Esophagus muscularis mucosa (tissue), 4 donors: ENCODE results near the gene CLEC14A. TPM values are rescaled to one million over a fixed set of nuclear protein-coding genes. Genes with fewer than 3 reads are reported as not detected.

Source experiments
- DNase-seq: peaks from one replicate; pipeline ENCODE4 v3.0.0-alpha.2; 2017; ENCODE audit errors: extremely low spot score
- H3K27ac ChIP-seq, 4 donors: fragments of 200-600 bp; sonication (generic); replicated peaks in 1 of 4; 1 replicate in 3 of 4; 2 replicates in 1 of 4; pipeline ENCODE4 v1.5.1; 2016 to 2019; ENCODE audit warnings: mild to moderate bottlenecking in 1 of 4
- H3K27me3 ChIP-seq, 4 donors: fragments of 200-600 bp; sonication (generic); one replicate each; pipeline versions ENCODE4 v1.5.1 to v1.6.0; 2016 to 2019
- H3K36me3 ChIP-seq, 4 donors: fragments of 200-600 bp; sonication (generic); one replicate each; pipeline ENCODE4 v1.5.1; 2016 to 2019
- H3K4me1 ChIP-seq, 4 donors: fragments of 200-600 bp; sonication (generic); one replicate each; pipeline ENCODE4 v1.5.1; 2016 to 2019
- H3K4me3 ChIP-seq, 4 donors: fragments of 200-600 bp; sonication (generic); 1 replicate in 2 of 4; 2 replicates in 2 of 4; pipeline ENCODE4 v1.5.1; 2016 to 2019; ENCODE audit warnings: mild to moderate bottlenecking in 4 of 4, moderate library complexity in 1 of 4
- H3K9me3 ChIP-seq, 4 donors: fragments of 200-600 bp; sonication (generic); 1 replicate in 3 of 4; 2 replicates in 1 of 4; pipeline ENCODE4 v1.5.1; 2016 to 2019
- CTCF ChIP-seq, 3 experiments: fragments of 200-600 bp in 2 of 3; fragments of 450-650 bp in 1 of 3; sonication (generic) in 2 of 3; IDR thresholded peaks; one replicate each; pipeline ENCODE4 v1.5.1; 2017 to 2019; ENCODE audit warnings: antibody characterized with exemption in 3 of 3, mild to moderate bottlenecking in 2 of 3, moderate library complexity in 1 of 3
- EP300 ChIP-seq: sonication (generic); formaldehyde crosslinking; IDR thresholded peaks from one replicate; pipeline ENCODE4 v1.6.1; 2017; ENCODE audit warnings: antibody characterized with exemption
- POLR2A ChIP-seq: fragments of 450-650 bp; IDR thresholded peaks from one replicate; pipeline ENCODE4 v1.6.1; 2017; ENCODE audit warnings: antibody characterized with exemption, moderate library complexity, mild to moderate bottlenecking, low read depth
- POLR2AphosphoS5 ChIP-seq, 2 donors: sonication (generic); formaldehyde crosslinking; IDR thresholded peaks; one replicate each; pipeline ENCODE4 v1.6.1; 2017; ENCODE audit warnings: antibody characterized with exemption in 2 of 2
- WGBS: methylation state at CpG from one replicate; pipeline ENCODE4 v1.1.5; 2018; 5-methylcytosine and 5-hydroxymethylcytosine counted together
- intact Hi-C: fragments of 100-400 bp; cut with DNase I; formaldehyde crosslinking; loops from one replicate; pipeline ENCODE4 v1.15.1; 2023
- total RNA-seq, 4 donors: library from RNA; depleted of rRNA; stranded (reverse); fragments of >200 nt; gene quantifications; one replicate each; pipeline versions ENCODE4 v1.1.0 to v1.2.1, GENCODE V29; 2016

CLEC14A gene
- total RNA-seq, 4 donors from 2014 or later: 23.7 to 50.2 (median 38.0) TPM

- no peaks in the 10 kb centered on the region for H3K9me3 ChIP-seq
- TF ChIP-seq POLR2AphosphoS5 (IDR thresholded peaks at IDR 0.05): no peak
- no peak for TF ChIP-seq POLR2A
- no peak for TF ChIP-seq EP300
- no peak for TF ChIP-seq CTCF (IDR thresholded peaks at IDR 0.05)
- no peak for DNase-seq
- H3K27me3 ChIP-seq: no peaks in the 10 kb centered on the region
- H3K36me3 ChIP-seq: no peaks in the 10 kb centered on the region
- peaks cover 0 to 3% (median 0%) of the 10 kb centered on the region in 4 donors for H3K4me1 ChIP-seq
- no peak overlapping the region for H3K4me3 ChIP-seq
- H3K27ac ChIP-seq: peak overlapping the region in 1 of 4 donors; percentile 1
- intact Hi-C loops: no loop called here
Observed at GRCh38 chr14:38291681-38292467, 36.0 kb upstream of the CLEC14A start.

GRCh38 chr14:38290601-38291188 lies 34.8 kb upstream of the CLEC14A start:
- intact Hi-C loops: no loop called here
- TF ChIP-seq CTCF (IDR thresholded peaks at IDR 0.05): no peak
- peak in 1 of 2 donors; percentile 34 for TF ChIP-seq POLR2AphosphoS5 (IDR thresholded peaks at IDR 0.05)
- TF ChIP-seq POLR2A: no peak
- TF ChIP-seq EP300: no peak
- Histone ChIP-seq H3K9me3 (no peaks in the 10 kb centered on the region), H3K27ac (peak overlapping the region in 1 of 4 donors; percentile 31), H3K4me1 (peaks cover 0 to 3% (median 0%) of the 10 kb centered on the region in 4 donors), H3K4me3 (no peak overlapping the region), H3K36me3 (no peaks in the 10 kb centered on the region), H3K27me3 (no peaks in the 10 kb centered on the region)
- WGBS: 23% methylated on average over 5 of the region's 5 CpGs
- no peak for DNase-seq

GRCh38 chr14:38286452-38286851 lies 30.6 kb upstream of the CLEC14A start:
- Histone ChIP-seq H3K4me1 (peaks cover 0 to under 1% (median 0%) of the 10 kb centered on the region in 4 donors), H3K27ac (no peak overlapping the region), H3K27me3 (no peaks in the 10 kb centered on the region), H3K9me3 (no peaks in the 10 kb centered on the region), H3K4me3 (no peak overlapping the region), H3K36me3 (no peaks in the 10 kb centered on the region)
- TF ChIP-seq EP300 (no peak), POLR2A (no peak), CTCF (IDR thresholded peaks at IDR 0.05) (no peak), POLR2AphosphoS5 (IDR thresholded peaks at IDR 0.05) (no peak)
- DNase-seq: no peak
- intact Hi-C loops: no loop called here

GRCh38 chr14:38285962-38286361 lies 30.1 kb upstream of the CLEC14A start:
- 22% methylated on average over 2 of the region's 2 CpGs for WGBS
- no peak overlapping the region for H3K27ac ChIP-seq
- no peaks in the 10 kb centered on the region for H3K36me3 ChIP-seq
- TF ChIP-seq CTCF (IDR thresholded peaks at IDR 0.05): no peak
- no peak for TF ChIP-seq POLR2A
- TF ChIP-seq EP300: no peak
- no peak for TF ChIP-seq POLR2AphosphoS5 (IDR thresholded peaks at IDR 0.05)
- no peaks in the 10 kb centered on the region for H3K4me1 ChIP-seq
- no peak overlapping the region for H3K4me3 ChIP-seq
- H3K9me3 ChIP-seq: no peaks in the 10 kb centered on the region
- no peaks in the 10 kb centered on the region for H3K27me3 ChIP-seq
- intact Hi-C loops: no loop called here
- no peak for DNase-seq
